ENCODE results near the gene CCL23.

The CCL23 gene, protein sequence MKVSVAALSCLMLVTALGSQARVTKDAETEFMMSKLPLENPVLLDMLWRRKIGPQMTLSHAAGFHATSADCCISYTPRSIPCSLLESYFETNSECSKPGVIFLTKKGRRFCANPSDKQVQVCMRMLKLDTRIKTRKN

DNA sequence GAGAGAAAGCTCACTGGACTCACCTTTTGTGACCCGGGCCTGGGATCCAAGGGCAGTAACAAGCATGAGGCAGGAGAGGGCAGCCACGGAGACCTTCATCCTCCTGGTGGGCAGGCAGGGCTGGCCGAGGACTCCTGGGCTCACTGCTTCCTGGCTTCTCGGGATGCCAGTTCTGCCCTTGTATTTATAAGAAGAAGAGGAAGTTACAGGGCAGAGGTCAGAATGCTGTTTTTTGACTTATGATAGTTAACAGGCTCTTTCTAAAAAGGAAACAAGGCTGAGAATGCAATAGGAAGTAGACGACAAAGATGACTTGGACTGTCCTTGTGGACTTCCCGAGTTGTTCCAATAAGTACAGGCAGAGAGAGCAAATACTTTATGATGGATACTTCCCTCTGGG lies at the start of gene CCL23:
TSS of gene CCL23 (minus strand) at position 174 of the 400 bp plus-strand sequence. CDS start at position 99, 75 bp downstream.
- Mint-ChIP-seq H3K27ac (no peak within 1 kb of the TSS), H3K4me1 (no peaks in the 10 kb centered on the region), H3K4me3 (no peak within 1 kb of the TSS), H3K36me3 (no peaks in the 10 kb centered on the region), H3K27me3 (peaks cover 17% of the 10 kb centered on the region), H3K9me3 (no peaks in the 10 kb centered on the region)

DNA sequence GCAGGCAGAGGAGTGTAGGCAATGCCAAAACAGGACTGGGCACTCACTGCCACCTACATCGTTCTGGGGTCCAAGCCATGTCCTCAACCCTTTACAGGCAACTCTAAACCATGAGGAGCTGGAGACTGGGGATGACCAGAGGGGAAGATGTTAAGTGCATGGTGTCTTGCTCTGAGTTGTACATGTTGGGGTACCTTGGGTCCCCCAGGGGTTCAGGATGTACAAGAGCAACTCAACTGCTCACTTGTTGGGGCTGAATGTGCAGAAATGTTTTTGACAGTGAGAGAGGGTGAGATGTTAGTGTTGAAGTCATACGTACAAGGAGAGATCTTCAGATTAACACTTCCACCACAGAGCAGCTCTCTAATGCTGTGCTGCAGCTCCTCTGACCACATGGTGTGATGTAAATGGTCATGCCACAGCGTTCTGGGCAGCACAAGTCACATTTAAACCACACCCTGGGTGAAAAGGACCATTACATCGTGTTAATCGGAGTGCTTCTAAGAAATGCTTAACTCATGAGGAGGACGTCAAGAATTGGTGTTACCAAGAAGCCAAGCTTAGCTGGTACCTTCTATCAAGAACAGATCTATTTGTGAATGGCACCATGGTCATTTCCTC lies 48.7 kb upstream of the CCL23 start:
- no peak overlapping the region for H3K27ac Mint-ChIP-seq
- H3K27me3 Mint-ChIP-seq, result no peaks in the 10 kb centered on the region

DNA sequence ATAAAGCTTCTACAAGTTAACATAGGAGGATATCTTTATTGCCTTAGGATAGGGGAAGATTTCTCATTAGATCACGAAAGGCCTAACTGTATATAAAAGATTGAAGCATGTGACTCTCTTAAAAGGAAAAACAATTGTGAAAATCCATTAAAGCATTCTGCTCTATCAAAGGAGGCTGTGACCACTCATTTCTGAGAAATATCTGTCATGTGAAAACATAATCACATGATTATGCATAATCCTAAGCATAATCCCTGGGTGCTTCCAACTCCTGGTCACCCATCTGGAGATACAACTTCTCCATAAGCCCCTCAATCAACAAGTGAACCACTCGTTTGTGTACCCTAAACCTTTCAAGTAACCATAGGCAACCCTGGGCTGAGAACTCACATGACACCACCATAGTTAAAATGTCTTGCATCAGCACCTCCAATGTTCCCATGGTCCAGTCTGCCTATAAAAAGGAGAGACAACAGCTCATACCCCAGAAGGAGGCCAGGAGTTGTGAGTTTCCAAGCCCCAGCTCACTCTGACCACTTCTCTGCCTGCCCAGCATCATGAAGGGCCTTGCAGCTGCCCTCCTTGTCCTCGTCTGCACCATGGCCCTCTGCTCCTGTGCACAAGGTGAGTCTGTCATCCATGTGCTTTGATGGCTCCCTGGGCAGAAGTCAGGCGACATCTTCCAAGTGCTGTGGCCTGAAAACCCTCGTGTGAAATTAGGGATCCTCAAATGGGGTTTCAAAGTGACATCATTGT lies 46.2 kb upstream of the CCL23 start, which contains the start of gene CCL18:
TSS of gene CCL18 (plus strand) at position 487 of the 756 bp plus-strand sequence. CDS start at position 558, 71 bp downstream.
- Mint-ChIP-seq H3K36me3 (no peaks in the 10 kb centered on the region), H3K4me3 (no peak within 1 kb of the TSS), H3K4me1 (no peaks in the 10 kb centered on the region), H3K9me3 (no peaks in the 10 kb centered on the region), H3K27me3 (peaks cover 4% of the 10 kb centered on the region), H3K27ac (no peak within 1 kb of the TSS)

More for the DNA sequence above, 48.7 kb upstream of the CCL23 start:
- no peaks in the 10 kb centered on the region for H3K36me3 Mint-ChIP-seq
- no peak overlapping the region for H3K4me3 Mint-ChIP-seq
- H3K4me1 Mint-ChIP-seq, result no peaks in the 10 kb centered on the region
- H3K9me3 Mint-ChIP-seq, result no peaks in the 10 kb centered on the region

DNA sequence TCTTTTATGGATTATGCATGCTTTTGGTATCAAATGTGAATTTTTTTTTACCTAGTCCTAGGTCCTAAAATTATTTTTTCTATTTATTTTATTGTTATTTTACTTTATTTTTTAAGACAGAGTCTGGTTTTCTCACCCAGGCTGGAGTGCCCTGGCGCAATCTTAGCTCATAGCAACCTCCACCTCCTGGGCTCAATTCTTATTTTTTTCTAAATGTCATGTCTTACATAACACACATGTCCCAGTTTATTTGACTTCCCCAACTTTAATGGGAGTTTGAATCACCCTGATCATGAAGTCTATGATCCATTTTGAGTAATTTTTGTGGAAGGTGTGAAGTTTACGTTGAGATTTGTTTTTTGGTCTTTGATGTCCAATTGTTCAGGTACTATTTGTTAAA lies 43.0 kb upstream of the CCL23 start:
- Mint-ChIP-seq H3K4me3 (no peak overlapping the region), H3K27ac (no peak overlapping the region), H3K36me3 (no peaks in the 10 kb centered on the region), H3K9me3 (no peaks in the 10 kb centered on the region), H3K4me1 (no peaks in the 10 kb centered on the region), H3K27me3 (peaks cover 4% of the 10 kb centered on the region)

DNA sequence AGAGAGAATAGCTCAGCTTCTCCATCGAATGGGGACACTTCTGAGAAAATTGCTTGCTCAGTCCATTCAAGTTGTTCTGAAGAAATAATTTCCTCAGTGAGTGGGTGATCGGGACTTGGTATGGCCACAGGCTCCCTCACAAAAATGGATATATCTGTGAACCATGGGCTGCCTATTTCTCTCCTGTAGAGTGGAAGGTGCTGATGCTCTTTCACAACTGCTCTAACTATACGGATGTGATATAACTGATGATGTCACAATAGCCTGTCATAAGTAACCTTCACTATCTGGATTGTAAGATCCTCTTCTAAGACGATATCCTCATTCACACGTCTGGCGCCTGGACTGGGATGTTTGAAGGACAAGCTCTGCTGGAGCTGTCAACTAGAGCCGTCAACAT lies 41.6 kb upstream of the CCL23 start:
- no peaks in the 10 kb centered on the region for H3K36me3 Mint-ChIP-seq
- H3K27ac Mint-ChIP-seq, result no peak overlapping the region
- H3K27me3 Mint-ChIP-seq, result peaks cover 4% of the 10 kb centered on the region
- no peaks in the 10 kb centered on the region for H3K9me3 Mint-ChIP-seq
- no peak overlapping the region for H3K4me3 Mint-ChIP-seq
- H3K4me1 Mint-ChIP-seq, result no peaks in the 10 kb centered on the region

DNA sequence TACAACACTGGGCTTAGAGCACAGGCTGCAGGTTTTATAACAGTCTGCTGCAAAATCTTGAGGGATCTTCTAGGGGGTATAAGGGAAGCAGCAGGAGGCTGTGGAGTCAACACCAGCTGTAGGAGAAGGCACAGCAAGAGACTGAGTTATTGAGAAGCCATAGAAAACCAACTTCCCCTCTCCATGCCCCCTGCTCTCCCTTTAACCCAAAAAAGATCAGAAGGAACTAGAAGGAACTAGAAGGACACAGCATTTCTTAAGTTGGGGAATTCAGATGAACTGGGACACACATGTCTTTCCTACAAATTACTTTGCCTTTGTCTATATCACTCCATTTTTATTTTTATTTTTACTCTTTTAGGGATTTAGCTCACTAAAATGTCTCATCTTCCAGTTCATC lies 40.1 kb upstream of the CCL23 start:
- H3K4me1 Mint-ChIP-seq, result no peaks in the 10 kb centered on the region
- peaks cover 4% of the 10 kb centered on the region for H3K27me3 Mint-ChIP-seq
- H3K36me3 Mint-ChIP-seq, result no peaks in the 10 kb centered on the region
- H3K9me3 Mint-ChIP-seq, result no peaks in the 10 kb centered on the region
- H3K27ac Mint-ChIP-seq, result no peak overlapping the region
- no peak overlapping the region for H3K4me3 Mint-ChIP-seq

DNA sequence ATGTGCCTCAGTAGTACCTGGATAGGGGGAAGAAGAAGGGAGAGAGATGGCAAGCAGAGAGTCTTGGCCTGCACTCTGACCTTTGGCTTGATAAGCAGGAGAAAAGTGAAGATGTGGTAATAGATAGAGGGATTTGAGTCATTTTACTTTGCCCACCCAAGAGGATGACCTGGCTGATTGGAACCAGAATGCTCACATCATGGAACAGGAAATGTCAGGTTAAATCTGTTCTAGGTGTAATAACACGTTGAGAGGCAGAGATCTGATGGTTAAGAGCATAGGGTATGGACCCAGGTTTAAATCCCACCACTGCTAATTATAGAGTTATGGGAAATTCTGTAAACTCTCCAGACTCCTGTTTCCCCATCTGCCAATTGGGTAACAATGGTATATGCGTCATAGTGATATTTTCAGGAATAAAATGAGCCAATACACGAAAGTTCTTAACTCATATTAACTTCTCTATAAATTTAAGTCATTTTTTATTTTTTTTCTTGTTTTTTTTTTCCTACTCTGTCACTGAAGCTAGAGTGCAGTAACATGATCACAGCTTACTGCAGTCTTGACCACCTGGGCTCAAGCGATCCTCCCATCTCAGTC lies 38.2 kb upstream of the CCL23 start:
- H3K9me3 Mint-ChIP-seq, result no peaks in the 10 kb centered on the region
- no peaks in the 10 kb centered on the region for H3K36me3 Mint-ChIP-seq
- H3K27ac Mint-ChIP-seq, result no peak overlapping the region
- H3K4me1 Mint-ChIP-seq, result no peaks in the 10 kb centered on the region
- peaks cover 9% of the 10 kb centered on the region for H3K27me3 Mint-ChIP-seq
- H3K4me3 Mint-ChIP-seq, result no peak overlapping the region

DNA sequence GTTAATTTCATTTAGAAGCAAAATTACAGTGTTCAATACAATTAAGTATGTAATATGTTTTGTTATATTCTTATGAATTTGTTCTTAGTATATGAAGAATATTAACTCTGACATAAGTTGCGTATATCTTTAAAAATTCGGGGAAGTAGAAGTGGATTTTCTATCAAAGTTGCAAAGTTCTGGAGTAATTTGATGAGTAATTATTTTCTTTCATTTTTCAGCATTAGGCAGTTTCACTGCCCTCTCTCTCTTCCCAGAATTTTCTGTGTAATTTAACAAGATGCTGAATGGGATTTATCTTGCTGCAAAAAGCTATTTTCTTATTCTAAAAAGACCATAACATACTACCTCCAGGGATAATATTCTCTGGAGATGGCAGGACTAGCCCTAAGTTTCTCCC lies 37.4 kb upstream of the CCL23 start:
- peaks cover under 1% of the 10 kb centered on the region for H3K9me3 Mint-ChIP-seq
- H3K4me1 Mint-ChIP-seq, result no peaks in the 10 kb centered on the region
- H3K4me3 Mint-ChIP-seq, result no peak overlapping the region
- peaks cover 9% of the 10 kb centered on the region for H3K27me3 Mint-ChIP-seq
- peaks cover 2% of the 10 kb centered on the region for H3K36me3 Mint-ChIP-seq
- H3K27ac Mint-ChIP-seq, result no peak overlapping the region

DNA sequence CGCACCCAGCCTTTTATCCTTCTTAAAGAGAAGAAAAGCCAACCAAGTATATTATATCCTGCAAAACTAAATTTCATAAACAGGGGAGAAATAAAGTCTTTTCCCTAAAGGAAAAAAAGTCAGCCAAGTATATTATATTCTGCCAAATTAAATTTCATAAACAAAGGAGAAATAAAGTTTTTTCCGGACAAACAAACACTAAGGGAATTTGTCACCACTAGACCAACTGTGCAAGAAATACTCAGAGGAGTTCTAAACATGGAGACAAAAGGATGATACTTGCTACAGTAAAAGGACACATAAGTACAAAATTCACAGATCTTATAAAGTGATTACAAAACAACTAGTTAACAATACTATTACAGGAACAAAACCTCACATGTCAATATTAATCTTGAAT lies 31.9 kb upstream of the CCL23 start:
- peaks cover 17% of the 10 kb centered on the region for H3K27me3 Mint-ChIP-seq
- peaks cover 18% of the 10 kb centered on the region for H3K9me3 Mint-ChIP-seq
- peaks cover 4% of the 10 kb centered on the region for H3K36me3 Mint-ChIP-seq
- H3K4me1 Mint-ChIP-seq, result no peaks in the 10 kb centered on the region
- H3K4me3 Mint-ChIP-seq, result no peak overlapping the region
- H3K27ac Mint-ChIP-seq, result peak overlapping the region; percentile 31

DNA sequence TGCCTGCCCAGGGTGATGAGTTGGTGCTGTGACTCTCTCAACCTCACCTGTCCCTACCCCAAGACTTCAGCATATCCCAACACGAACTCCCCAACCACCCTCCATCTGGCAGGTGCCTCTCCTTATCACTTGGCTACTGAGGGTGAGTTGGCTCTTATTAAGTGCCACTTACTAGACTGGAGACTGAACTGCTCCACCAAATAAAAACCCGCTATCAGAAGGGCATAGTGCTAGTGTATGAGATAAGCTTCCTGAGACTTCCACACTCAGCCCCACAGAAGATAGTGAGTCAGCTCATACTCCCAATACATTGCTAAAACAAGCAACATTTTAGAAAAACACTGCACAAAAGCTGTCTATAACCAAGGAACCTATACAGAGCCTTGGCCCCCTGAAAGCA lies 30.3 kb upstream of the CCL23 start:
- peaks cover 18% of the 10 kb centered on the region for H3K9me3 Mint-ChIP-seq

DNA sequence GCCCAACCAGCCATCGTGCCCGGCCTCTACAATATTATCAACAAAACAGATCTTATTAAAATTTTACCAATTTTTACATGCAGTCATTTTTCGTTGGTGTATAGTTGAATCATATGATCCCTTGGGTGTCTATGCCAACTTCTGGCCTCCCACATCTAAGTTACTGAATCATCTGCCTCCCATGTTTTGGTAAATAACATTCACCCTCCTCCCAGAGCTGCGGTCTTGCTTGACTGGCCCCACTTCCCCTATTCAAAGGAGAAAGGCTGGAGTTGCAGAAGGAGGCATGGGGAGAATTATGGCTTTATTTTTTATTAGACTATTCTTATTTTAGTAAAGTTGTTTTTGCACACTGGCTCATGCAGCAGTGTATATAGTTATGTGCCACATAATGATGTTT lies 18.5 kb upstream of the CCL23 start:
- Mint-ChIP-seq H3K27ac (no peak overlapping the region), H3K36me3 (no peaks in the 10 kb centered on the region), H3K27me3 (peaks cover 5% of the 10 kb centered on the region), H3K4me1 (no peaks in the 10 kb centered on the region), H3K4me3 (no peak overlapping the region), H3K9me3 (no peaks in the 10 kb centered on the region)

More for the DNA sequence above, 30.3 kb upstream of the CCL23 start:
- H3K4me1 Mint-ChIP-seq, result no peaks in the 10 kb centered on the region
- H3K4me3 Mint-ChIP-seq, result no peak overlapping the region
- no peak overlapping the region for H3K27ac Mint-ChIP-seq
- H3K36me3 Mint-ChIP-seq, result peaks cover 4% of the 10 kb centered on the region
- H3K27me3 Mint-ChIP-seq, result peaks cover 22% of the 10 kb centered on the region

DNA sequence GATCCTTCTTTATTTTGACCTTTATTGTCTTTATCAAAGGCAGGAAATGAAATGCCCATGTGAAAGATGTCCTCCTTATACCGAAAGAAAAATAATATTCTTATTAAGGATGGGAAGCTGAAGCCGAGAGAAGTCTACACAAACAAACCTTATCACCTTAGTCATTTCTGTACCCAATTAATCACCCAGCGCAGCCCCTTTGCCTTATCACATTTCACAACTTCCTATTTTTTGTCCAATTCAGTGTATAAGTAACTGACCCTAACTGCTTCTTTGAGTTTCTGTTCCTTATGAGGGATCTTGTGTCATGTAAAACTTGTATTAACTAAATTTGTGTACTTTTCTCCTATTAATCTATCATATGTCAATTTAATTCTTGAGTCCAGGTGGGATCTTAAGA lies 16.4 kb upstream of the CCL23 start:
- H3K4me1 Mint-ChIP-seq, result no peaks in the 10 kb centered on the region
- no peak overlapping the region for H3K27ac Mint-ChIP-seq
- no peak overlapping the region for H3K4me3 Mint-ChIP-seq
- H3K27me3 Mint-ChIP-seq, result peaks cover 7% of the 10 kb centered on the region
- H3K9me3 Mint-ChIP-seq, result no peaks in the 10 kb centered on the region
- no peaks in the 10 kb centered on the region for H3K36me3 Mint-ChIP-seq

DNA sequence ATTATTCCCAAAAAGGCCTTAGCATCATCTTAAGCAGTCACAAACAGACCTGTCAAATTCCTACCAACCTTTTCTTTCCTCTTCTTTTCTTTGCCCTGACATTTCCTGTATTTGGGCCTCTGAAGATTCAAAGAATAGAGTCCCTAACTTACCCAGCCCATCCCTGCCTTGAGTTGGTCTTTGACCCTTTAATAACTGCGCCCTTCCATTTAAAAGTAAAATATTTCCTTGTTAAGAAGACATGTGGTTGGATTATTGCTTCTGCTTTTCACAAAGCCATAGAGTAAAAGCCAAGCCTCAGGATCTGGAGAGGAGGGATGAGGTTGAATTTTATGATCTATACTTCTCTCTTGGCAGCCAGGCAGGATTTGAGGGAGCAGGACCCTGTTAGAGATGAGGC lies 13.2 kb upstream of the CCL23 start:
- Mint-ChIP-seq H3K27me3 (peaks cover 6% of the 10 kb centered on the region), H3K27ac (no peak overlapping the region), H3K9me3 (no peaks in the 10 kb centered on the region), H3K36me3 (no peaks in the 10 kb centered on the region), H3K4me1 (no peaks in the 10 kb centered on the region), H3K4me3 (no peak overlapping the region)

DNA sequence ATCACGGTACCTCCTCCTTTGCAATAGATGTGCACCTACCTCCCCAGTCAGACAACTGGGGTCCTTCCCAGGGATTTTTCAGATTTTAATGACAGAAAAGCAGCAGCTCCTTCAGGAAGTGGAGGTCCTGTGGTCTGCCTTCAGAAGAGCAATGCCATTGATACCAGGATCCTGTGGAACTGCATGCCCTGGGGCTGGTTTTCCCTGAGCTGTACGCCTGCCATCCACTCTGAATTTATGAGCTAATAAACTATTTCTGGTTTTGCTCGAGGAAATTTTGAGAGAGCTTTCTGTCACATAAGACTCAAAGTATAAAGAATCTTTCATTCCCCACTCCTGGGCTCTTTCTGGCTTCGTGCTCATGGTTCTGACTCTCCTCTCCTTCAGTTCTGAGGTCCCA lies 10.0 kb upstream of the CCL23 start:
- Mint-ChIP-seq H3K9me3 (no peaks in the 10 kb centered on the region), H3K27me3 (peaks cover 9% of the 10 kb centered on the region), H3K27ac (no peak overlapping the region), H3K4me1 (no peaks in the 10 kb centered on the region), H3K36me3 (no peaks in the 10 kb centered on the region), H3K4me3 (no peak overlapping the region)

DNA sequence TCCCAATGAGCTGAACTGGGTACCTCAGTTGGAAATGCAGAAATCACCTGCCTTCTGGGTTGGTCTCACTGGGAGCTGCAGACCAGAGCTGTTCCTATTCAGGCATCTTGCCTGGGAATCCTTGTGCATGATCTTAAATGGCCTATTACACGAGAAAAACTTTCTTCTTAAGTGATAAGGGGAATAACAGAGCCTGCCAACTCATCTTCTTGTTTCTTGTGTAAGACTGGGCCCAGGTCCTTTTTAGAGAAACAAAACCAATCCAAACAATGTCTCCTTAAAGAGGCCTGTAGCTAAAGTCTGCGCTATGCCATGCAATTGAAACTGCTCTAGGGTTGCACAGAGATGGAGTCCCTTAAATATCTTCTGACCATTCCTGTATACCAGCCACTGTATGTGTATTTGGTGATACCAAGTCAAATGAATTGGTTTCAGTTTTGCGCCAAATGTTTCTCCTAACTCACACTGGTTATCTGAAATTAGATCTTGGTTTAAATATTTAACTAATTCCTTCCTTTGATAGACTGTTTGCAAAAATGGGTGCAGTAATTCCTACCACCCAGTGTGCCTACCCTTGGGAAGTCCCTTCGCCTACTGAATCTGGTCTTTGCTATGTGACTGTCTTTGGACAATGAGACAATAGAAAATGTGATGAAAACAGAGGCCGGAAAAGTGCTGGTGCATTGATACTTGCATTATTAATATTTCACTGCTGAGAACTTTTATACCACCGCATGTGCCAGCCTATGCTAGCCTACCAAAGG lies 6.5 kb upstream of the CCL23 start:
- H3K27me3 Mint-ChIP-seq, result peaks cover 18% of the 10 kb centered on the region
- no peak overlapping the region for H3K27ac Mint-ChIP-seq
- H3K9me3 Mint-ChIP-seq, result no peaks in the 10 kb centered on the region
- H3K36me3 Mint-ChIP-seq, result no peaks in the 10 kb centered on the region
- no peaks in the 10 kb centered on the region for H3K4me1 Mint-ChIP-seq
- no peak overlapping the region for H3K4me3 Mint-ChIP-seq
